Thyroid gland (tissue), 4 donors: ENCODE measurements around the gene RUNX2. TPM values are rescaled to one million over a fixed set of nuclear protein-coding genes. Genes with fewer than 3 reads are reported as not detected.

Source experiments
- DNase-seq, 2 donors: peaks; one replicate each; pipeline ENCODE4 v3.0.0-alpha.2; 2019
- H3K27ac ChIP-seq, 3 donors: fragments of 200-600 bp; sonication (generic); 1 replicate in 2 of 3; 2 replicates in 1 of 3; pipeline ENCODE4 v1.5.1; 2016 to 2019; ENCODE audit warnings: mild to moderate bottlenecking in 1 of 3, moderate library complexity in 1 of 3
- H3K27me3 ChIP-seq: fragments of 200-600 bp; sonication (generic); one replicate; pipeline ENCODE4 v1.5.1; 2019
- H3K36me3 ChIP-seq, 2 donors: fragments of 200-600 bp; sonication (generic); one replicate each; pipeline ENCODE4 v1.5.1; 2016 to 2019
- H3K4me1 ChIP-seq, 2 donors: fragments of 200-600 bp; sonication (generic); one replicate each; pipeline ENCODE4 v1.5.1; 2017 to 2019
- H3K4me3 ChIP-seq, 3 donors: fragments of 200-600 bp; sonication (generic); replicated peaks in 1 of 3; 1 replicate in 2 of 3; 2 replicates in 1 of 3; pipeline ENCODE4 v1.5.1; 2016; ENCODE audit warnings: mild to moderate bottlenecking in 1 of 3
- H3K9me3 ChIP-seq: fragments of 200-600 bp; sonication (generic); one replicate; pipeline ENCODE4 v1.5.1; 2017
- POLR2A ChIP-seq, 2 donors: fragments of 450-650 bp; IDR thresholded peaks; one replicate each; pipeline ENCODE4 v1.6.1; 2017; ENCODE audit warnings: antibody characterized with exemption in 2 of 2, mild to moderate bottlenecking in 2 of 2, moderate library complexity in 1 of 2
- WGBS, 2 donors: methylation state at CpG; one replicate each; pipeline ENCODE4 v1.1.5; 2017; 5-methylcytosine and 5-hydroxymethylcytosine counted together
- intact Hi-C: fragments of 100-400 bp; cut with DNase I; formaldehyde crosslinking; loops from one replicate; pipeline ENCODE4 v1.15.1; 2023
- total RNA-seq, 4 donors: library from RNA; depleted of rRNA; stranded (reverse); fragments of >200 nt; gene quantifications; one replicate each; pipeline ENCODE4 v1.2.3, GENCODE V29; 2016
- TF ChIP-seq, protein P1 (sequence below), 6 experiments: fragments of 200-600 bp in 3 of 6; fragments of 450-650 bp in 3 of 6; sonication (generic) in 3 of 6; IDR thresholded peaks; one replicate each; pipeline ENCODE4 v1.5.1; 2016 to 2019; ENCODE audit warnings: antibody characterized with exemption in 6 of 6, mild to moderate bottlenecking in 2 of 6, inconsistent platforms in 1 of 6, moderate library complexity in 1 of 6

The RUNX2 gene
- total RNA-seq, 4 donors from 2014 or later = 1.6 to 4.2 (median 2.7) TPM

- no peaks in the 10 kb centered on the region for H3K36me3 ChIP-seq
- no peak overlapping the region for H3K27ac ChIP-seq
- WGBS, 2 donors = 88 to 92% methylated on average over 4 of the region's 4 CpGs
- DNase-seq = no peak
- no peaks in the 10 kb centered on the region for H3K27me3 ChIP-seq
- H3K4me1 ChIP-seq = no peaks in the 10 kb centered on the region
- TF ChIP-seq, protein P1, sequence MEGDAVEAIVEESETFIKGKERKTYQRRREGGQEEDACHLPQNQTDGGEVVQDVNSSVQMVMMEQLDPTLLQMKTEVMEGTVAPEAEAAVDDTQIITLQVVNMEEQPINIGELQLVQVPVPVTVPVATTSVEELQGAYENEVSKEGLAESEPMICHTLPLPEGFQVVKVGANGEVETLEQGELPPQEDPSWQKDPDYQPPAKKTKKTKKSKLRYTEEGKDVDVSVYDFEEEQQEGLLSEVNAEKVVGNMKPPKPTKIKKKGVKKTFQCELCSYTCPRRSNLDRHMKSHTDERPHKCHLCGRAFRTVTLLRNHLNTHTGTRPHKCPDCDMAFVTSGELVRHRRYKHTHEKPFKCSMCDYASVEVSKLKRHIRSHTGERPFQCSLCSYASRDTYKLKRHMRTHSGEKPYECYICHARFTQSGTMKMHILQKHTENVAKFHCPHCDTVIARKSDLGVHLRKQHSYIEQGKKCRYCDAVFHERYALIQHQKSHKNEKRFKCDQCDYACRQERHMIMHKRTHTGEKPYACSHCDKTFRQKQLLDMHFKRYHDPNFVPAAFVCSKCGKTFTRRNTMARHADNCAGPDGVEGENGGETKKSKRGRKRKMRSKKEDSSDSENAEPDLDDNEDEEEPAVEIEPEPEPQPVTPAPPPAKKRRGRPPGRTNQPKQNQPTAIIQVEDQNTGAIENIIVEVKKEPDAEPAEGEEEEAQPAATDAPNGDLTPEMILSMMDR (IDR thresholded peaks at IDR 0.05) = no peak
- TF ChIP-seq POLR2A (IDR thresholded peaks at IDR 0.05) = no peak
- H3K9me3 ChIP-seq = no peaks in the 10 kb centered on the region
- no peak overlapping the region for H3K4me3 ChIP-seq
- intact Hi-C loops = no loop called here
These were observed 375.0 kb downstream of the RUNX2 start for GRCh38 chr6:45702849-45703739.

DNA sequence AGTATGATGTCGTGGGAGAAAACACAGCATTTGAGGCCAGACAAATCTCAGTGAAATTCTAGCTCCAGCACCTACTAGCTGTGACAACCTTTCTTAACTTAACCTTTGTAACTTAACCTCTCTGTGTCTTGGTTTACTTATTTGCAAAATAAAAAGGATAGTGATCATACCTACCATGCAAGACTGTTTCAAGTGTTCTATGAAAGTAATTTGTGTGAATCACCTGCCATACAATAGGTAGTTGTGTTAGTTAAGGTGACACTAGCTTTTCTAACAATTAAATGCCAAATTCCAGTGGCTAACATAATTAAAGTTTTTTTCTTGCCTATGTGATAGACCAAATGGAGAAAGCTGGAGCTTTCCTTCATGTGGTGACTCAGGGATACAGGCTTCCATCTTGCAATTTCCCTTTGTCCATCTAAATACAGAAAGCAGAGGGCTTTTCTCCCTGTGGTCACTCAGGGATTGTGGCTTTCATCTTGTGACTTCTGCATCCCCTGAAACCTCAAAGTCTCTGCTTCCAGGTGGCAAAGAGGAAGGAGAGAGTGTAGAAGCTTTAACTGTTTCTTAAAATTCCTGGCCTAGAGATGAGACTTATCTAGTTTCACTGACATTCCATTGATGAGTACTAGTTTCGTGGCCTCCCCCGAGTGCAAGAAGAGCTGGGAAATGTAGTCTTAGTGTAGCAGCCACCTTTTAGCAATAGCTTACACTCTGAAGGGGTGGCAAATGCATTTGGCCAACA lies 376.1 kb downstream of the RUNX2 start:
- Histone ChIP-seq H3K4me3 (no peak overlapping the region), H3K27ac (no peak overlapping the region), H3K27me3 (no peaks in the 10 kb centered on the region), H3K36me3 (no peaks in the 10 kb centered on the region), H3K4me1 (no peaks in the 10 kb centered on the region), H3K9me3 (no peaks in the 10 kb centered on the region)
- intact Hi-C loops = no loop called here
- DNase-seq = no peak
- TF ChIP-seq POLR2A (IDR thresholded peaks at IDR 0.05) = no peak
- TF ChIP-seq, protein P1 (IDR thresholded peaks at IDR 0.05) = no peak
- WGBS, 2 donors = 88 to 90% methylated on average over 3 of the region's 3 CpGs

DNA sequence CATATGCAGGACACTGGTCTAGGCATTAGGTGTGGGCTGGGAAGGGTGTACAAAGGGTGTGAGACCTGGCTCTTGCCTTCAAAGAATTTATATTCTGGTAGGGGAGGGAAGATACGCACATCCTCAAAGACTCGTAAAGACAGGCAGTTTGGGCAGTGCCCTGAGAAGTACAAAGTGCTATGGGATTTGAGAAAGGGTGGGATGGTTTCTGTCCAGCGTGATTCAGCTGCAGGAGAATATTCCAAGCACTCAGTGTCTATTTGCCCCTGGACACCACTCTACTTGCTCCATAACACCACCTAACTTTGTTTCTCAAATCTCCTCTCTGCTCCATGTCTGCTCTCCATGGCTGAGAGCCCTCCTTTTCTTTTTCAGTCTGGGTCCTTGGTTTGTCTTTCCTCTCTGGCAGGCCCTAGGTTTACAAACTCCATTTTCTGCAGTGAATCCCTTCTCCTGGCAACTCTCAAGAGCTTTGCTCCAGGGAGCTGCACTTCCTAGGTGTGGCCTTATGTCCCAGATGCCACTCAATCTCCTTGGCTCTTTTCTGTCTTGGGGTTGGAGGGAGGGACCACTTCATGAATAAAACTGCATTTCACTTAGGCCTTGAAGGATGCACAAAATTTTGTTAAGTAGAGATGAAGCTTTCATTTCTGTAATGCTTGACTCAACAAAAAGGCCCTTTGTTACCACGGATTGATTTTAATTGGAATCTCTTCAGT lies 377.2 kb downstream of the RUNX2 start:
- Histone ChIP-seq H3K36me3 (no peaks in the 10 kb centered on the region), H3K4me3 (no peak overlapping the region), H3K9me3 (no peaks in the 10 kb centered on the region), H3K4me1 (no peaks in the 10 kb centered on the region), H3K27me3 (no peaks in the 10 kb centered on the region), H3K27ac (no peak overlapping the region)
- DNase-seq = no peak
- intact Hi-C loops = no loop called here
- 90 to 94% methylated on average over 4 of the region's 4 CpGs for WGBS, 2 donors
- TF ChIP-seq, protein P1 (IDR thresholded peaks at IDR 0.05) = no peak
- TF ChIP-seq POLR2A (IDR thresholded peaks at IDR 0.05) = no peak

DNA sequence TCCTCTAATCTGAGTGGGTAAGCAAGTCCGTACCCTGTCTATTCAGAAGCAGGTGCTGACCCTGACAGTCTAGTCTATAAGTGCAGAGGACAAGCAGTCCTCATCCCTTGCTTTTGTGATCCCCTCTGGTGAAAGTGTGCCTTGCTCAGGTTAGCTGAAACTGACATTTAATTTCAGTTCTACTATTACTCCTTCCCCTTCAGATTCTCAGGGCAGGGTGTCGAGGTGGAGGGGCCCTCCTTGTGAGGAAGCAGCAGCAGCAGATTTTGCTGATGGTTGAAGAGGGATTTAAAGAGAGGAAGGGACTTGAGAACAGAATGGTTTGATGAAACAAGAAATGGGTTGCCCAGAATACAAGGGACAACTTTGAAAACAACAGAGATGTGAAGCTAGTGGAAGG lies 378.2 kb downstream of the RUNX2 start:
- Histone ChIP-seq H3K27ac (no peak overlapping the region), H3K4me3 (no peak overlapping the region), H3K27me3 (no peaks in the 10 kb centered on the region), H3K9me3 (no peaks in the 10 kb centered on the region), H3K4me1 (no peaks in the 10 kb centered on the region), H3K36me3 (no peaks in the 10 kb centered on the region)
- WGBS, 2 donors = 34 to 43% methylated on average over 2 of the region's 2 CpGs
- DNase-seq = no peak
- no peak for TF ChIP-seq POLR2A (IDR thresholded peaks at IDR 0.05)
- intact Hi-C loops = no loop called here

DNA sequence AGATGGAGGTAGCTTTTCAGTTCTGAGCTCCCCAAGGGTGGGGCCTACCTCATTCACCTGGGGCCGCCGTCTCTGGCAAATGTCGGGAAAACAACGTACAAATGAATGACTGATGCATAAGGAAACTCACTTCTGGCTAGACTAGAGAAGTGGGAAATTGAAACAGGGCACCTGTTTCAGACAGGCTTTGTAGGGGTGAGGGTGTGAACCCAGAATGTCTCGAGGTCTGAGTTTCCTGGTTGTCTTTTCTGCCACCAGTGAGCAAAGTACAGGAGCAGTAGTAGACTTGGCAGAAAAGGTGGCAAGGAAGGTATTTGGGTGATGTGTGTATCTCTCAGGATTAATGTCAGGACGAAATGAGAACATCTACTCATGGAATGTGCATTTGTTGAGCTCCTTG lies 379.0 kb downstream of the RUNX2 start:
- intact Hi-C loops = no loop called here
- 81 to 85% methylated on average over 6 of the region's 6 CpGs for WGBS, 2 donors
- H3K27ac ChIP-seq = no peak overlapping the region

More for the DNA sequence above, 379.0 kb downstream of the RUNX2 start:
- no peak for TF ChIP-seq POLR2A (IDR thresholded peaks at IDR 0.05)
- TF ChIP-seq, protein P1 (IDR thresholded peaks at IDR 0.05) = no peak
- H3K4me3 ChIP-seq = no peak overlapping the region
- no peaks in the 10 kb centered on the region for H3K4me1 ChIP-seq
- H3K9me3 ChIP-seq = no peaks in the 10 kb centered on the region
- H3K27me3 ChIP-seq = no peaks in the 10 kb centered on the region
- H3K36me3 ChIP-seq = no peaks in the 10 kb centered on the region
- DNase-seq = no peak
